ENCODE data around the gene WDFY3. TPM values are rescaled to one million over a fixed set of nuclear protein-coding genes. Genes with fewer than 3 reads are reported as not detected.
A peak's percentile ranks its signal among the peaks of the same experiment; 100 is the strongest.

Gene WDFY3, protein sequence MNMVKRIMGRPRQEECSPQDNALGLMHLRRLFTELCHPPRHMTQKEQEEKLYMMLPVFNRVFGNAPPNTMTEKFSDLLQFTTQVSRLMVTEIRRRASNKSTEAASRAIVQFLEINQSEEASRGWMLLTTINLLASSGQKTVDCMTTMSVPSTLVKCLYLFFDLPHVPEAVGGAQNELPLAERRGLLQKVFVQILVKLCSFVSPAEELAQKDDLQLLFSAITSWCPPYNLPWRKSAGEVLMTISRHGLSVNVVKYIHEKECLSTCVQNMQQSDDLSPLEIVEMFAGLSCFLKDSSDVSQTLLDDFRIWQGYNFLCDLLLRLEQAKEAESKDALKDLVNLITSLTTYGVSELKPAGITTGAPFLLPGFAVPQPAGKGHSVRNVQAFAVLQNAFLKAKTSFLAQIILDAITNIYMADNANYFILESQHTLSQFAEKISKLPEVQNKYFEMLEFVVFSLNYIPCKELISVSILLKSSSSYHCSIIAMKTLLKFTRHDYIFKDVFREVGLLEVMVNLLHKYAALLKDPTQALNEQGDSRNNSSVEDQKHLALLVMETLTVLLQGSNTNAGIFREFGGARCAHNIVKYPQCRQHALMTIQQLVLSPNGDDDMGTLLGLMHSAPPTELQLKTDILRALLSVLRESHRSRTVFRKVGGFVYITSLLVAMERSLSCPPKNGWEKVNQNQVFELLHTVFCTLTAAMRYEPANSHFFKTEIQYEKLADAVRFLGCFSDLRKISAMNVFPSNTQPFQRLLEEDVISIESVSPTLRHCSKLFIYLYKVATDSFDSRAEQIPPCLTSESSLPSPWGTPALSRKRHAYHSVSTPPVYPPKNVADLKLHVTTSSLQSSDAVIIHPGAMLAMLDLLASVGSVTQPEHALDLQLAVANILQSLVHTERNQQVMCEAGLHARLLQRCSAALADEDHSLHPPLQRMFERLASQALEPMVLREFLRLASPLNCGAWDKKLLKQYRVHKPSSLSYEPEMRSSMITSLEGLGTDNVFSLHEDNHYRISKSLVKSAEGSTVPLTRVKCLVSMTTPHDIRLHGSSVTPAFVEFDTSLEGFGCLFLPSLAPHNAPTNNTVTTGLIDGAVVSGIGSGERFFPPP (N-terminal part only)
- total RNA-seq = 42.9 and 196 TPM in 2 replicates

DNA sequence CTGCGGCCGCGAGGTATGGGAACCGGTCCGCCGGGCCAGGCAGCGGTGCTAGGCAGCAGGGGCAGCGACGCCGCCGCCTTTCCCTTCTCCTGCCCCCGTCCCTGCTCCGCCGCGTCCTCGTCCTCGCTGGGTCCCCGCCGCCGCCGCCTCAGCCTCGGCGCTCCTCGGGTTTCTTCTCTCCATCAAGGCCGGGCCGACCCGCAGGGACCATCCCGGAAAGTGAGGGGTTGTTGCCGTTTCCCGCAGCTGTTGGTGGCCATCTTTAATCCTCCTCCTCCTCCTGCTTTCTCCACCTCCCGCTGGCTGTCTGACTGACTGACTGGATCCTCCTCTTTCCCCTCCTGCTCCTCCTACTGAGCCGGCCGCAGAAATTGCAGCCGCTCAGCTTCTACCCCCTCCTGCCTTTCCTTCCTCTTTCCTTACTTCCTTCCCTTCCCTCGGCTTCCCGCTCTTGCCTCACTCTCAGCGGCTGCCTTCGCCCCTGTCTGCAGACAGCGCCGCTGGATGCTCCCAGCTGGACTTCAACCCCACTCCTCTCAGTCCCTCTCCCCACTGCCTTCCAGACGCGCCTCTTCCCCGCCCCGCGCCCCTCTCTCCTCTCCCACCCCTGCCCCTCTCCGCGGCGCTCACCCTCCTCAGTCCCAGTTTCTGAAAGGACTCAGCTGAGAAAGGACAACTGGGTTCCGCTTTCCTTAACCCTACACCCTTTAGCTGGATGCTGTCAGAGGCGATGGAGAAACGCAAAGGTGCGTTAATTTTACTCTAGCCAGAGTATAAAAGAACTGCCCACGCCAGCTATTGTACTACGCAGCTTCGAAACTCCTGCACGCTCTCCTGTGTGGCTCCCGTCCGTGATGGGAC, at the start of gene WDFY3:
WDFY3 (minus strand) TSS at position 309 of the 861 bp plus-strand sequence. CDS start 106,099 bp downstream, outside the sequence.
- peak; percentile 84 for DNase-seq (ENCODE audit: low read depth)

DNA sequence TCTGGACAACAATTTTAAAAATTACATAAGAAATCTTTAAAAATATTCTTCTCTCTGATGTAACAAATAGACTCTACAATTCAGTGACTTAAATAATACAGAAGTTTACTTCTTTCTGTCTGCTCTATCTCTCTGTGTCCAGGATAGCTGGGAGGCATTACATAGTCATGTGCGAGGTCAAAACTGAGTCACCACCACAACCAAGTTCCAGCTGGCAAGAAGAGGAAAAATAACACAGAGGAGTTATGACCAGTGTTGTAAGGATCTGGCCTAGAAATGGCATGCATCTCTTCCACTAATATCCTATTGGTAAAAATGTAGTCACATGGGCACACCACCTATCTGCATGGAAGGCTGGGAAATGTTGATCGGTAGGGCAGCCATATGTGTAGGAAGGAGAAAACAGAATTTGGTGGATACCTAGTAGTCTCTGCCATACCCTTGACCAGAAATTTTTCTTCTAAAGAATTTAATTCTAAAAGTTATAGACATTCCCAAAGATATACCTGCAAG, 39.4 kb upstream of the WDFY3 start:
- DNase-seq (ENCODE audit: low read depth) = peak; percentile 89

DNA sequence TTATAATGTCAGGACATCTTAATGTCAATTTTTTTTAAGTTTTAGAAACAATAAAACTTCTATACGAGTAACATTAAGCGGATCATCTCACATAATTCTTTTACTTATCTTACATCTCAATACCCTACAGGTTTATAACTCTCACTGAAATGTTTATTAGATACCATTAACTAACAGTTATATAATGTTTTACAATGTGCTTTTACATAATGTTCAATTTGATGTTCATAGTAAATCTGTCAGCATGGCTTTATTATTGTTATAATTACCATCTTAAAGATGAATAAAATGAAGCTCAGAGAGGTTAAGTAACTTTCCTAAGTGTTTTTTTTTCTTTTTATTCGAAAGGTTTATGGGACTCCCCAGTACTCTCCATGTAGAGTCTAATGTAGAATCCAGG, 33.9 kb upstream of the WDFY3 start:
- no peak for DNase-seq (ENCODE audit: low read depth)

DNA sequence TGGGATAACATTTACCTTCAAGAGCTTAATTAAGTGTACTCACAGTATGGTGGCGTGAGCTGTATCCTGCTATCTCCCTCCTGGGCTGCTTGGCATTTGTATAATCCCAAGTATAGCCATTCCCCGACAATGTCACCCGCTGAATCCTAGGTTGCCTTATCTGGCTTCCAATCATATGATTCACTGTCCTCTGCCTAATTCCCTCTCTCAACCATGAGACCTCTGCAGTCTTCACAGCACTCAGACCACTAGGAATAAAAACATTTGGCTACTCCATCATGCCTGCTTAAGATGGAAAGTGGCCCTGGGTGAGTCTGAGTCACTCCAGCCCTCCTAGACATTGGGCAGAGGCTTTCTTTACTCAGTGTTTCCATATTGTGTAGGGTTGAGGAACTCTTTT, 28.9 kb upstream of the WDFY3 start:
- no peak for DNase-seq (ENCODE audit: low read depth)

DNA sequence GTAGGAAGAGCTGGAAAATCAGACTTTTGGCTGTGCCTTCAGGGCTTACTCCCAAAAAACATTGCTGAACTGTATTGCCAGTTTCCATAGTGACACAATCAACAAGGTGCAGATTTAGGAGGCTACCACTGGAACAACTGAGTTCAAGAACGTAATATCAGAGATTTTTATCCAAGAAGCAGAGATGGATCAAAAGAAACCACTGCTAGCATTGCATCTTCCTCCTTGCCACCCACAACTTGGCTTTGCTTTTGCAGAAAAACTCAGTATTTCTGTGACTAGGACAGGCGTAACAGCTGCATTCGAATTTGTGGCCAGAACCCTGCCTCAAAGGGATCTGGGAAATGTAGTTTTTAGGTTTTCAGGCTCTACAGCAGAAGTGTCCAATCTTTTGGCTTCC, 27.8 kb upstream of the WDFY3 start:
- DNase-seq (ENCODE audit: low read depth) = no peak

DNA sequence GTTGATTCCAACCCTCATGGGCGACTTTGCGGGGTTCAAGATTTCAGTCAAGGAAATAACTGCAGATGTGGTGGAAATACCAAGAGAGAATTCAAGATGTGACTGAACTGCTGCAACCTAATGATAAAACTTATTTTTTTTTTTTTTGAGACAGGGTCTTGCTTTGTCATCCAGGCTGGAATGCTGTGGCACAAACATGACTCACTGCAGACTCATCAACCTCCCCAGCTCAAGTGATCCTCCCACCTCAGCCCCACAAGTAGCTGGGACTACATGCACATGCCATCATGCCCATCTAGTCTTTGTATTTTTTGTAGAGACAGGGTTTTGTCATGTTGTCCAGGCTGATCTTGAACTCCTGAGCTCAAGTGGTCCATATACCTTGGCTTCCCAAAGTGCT, 19.5 kb upstream of the WDFY3 start:
- DNase-seq (ENCODE audit: low read depth) = peak; percentile 78

DNA sequence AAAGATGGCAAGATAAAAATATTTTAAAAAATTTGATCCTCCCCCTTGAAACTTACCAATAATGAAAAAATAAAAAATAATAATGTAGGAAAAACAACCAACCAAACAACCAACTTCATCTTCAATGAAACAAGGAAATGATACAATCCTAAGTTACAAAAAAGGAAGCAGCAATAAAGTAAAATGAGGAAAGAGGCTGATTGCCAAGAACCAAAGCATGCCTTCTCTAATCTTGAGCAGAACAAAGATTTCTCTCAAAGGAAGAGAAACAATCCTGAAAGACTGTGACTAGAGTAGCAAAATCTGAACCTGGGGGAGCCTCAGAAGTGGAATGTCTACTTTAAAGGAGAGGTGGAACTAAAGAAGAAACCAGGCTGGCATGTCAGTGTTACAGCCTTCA, 10.9 kb upstream of the WDFY3 start:
- no peak for DNase-seq (ENCODE audit: low read depth)

DNA sequence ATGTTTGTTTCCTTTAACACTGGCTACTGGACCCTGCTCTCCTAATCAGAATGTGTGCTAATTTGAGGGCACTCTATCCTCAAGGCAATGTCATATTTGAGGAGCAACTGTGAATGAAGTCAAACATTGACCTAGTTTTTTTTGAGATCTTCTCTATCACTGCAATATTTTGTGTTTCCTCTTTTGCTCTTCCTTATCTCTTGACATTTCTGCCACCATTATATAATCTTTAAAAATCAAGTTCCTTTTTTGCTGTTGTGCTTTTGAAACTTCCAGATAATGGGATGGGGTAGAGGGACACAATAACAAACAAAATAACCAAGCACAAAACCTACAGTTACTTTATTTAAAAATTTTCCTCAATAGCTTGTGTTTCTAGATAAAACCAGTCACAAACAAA, 7.4 kb upstream of the WDFY3 start:
- DNase-seq (ENCODE audit: low read depth) = no peak

DNA sequence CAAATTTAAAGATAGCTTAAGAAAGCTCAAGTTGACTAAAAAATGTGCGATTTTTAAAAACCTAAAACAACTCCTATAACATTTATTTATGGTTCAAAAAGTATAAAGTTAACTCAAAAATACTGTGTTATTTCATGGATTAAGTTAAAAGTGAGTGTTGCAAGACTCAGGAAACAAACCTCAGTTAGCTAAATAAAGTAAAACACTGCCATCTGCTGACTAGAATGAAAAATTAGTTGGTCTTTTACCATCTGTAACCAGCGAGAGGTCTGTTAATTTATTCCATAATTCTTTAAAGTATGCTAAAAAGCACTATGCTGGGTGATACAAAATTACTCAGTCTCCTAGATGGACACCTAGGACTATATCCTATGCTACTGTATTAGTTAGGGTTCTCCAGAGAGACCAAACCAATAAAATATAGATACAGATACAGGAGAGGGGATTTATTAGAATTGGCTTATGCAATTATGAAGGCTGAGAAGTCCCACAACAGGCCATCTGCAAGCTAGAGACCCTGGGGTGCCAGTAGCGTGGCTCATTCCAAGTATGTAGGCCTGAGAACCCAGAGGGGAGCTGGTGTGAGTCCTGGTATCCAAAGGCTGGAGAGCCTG, 4.9 kb upstream of the WDFY3 start:
- DNase-seq (ENCODE audit: low read depth) = peak; percentile 77

DNA sequence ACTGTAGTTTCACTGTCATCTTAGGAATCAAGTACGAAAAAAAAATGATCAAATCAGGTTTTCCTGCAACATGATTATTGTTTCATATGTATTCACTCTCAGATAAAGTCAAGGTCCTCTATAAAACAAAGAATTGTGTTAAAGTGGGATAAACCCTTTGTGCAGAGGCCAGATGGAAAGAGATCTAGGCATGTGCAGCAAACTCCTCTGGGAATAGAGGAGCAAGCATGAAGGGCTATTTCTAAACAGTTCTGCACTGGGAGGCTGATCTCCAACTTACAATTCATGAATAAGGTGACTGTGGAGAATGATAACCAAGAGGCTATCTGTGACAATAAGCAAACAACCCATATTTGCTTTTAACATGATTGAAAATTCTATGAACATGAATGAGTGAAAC, 2.4 kb upstream of the WDFY3 start:
- no peak for DNase-seq (ENCODE audit: low read depth)

DNA sequence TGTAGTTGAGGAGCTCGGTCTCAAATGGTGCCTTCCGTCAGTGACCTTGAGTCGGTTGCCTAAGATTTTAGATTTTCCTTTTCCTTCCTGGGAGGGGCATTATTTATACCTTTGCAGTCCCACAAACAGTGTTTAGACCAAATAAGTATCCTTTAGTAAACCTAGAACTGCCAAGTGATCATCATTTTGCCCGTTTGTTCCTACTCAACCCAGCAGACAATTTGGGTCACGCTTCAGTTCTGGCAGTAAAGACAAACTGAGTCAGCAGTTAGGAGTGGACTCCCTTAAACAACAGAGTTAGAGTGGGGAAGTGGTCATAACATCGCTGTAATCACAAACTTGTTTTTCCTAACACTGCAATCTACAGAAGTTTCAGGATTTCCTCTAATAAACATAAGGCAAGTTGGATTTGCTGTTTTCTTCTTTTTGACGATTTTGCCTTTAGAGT, 777 bp upstream of the WDFY3 start:
- DNase-seq (ENCODE audit: low read depth) = peak; percentile 52

DNA sequence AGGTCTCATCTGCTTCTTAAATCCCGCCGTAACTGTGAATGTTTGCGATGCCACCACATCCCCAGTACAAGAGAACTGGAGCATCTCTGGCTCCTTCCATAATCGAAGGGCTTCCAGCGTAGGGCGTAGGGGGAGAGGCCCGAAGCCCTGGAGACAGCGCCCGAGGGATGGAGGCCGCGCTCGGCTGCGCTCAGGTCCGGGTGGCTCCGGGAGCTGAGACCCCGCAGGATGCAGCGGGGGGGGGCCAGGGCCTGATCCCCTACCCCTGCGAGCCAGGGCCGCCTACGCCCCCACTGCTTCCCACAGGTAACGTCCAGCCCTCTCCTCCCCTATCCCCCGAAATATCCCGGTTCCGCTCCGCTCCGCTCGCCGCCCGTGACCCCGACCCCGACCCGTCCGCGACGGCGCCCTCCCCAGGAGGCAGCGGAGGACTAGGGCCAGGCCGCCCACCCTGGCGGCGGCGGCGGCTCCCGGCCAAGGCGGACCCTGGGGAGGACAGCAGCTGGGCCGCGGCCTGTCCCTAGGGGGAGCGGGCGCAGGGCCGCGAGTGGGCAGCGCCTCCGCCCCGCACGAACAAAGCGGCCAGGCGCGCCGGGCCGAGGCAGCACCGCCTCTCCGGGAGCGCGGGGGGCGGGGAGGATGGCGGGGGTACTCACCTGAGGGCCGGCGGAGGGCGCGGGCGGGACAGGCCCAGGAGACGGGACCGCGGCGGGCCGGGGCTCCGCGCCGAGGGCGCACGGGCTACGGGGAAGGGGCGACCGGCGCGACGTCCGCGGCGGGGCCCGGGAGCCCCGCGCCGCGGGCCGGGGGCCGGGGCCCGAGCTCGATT, 723 bp downstream of the WDFY3 start:
- peak; percentile 16 for DNase-seq (ENCODE audit: low read depth)

DNA sequence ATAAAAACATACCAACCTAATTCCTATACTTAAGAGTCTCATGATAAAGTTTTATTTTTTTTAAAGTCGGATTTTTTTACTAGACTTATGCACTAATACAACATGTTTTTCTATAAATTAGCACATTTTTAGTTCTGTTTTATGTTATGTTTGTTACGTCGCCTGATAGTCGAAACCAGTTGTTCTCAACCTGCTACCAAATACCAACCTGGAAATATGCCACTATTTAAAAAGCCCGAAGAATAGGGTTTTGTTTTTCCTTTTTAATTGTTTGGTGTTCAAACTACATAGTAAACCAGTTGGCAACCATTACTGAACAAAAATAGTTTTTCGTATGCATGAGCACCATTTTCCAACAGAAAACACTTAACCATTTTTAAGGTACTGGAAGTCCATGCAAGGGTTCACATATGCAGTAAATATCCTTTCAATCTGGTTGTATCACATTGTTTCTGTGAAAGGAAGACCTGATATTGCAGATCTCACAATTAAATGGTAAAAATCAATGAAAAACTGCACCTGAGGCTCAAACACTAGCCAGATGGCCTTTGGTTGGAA, 1.4 kb downstream of the WDFY3 start:
- DNase-seq (ENCODE audit: low read depth) = no peak

DNA sequence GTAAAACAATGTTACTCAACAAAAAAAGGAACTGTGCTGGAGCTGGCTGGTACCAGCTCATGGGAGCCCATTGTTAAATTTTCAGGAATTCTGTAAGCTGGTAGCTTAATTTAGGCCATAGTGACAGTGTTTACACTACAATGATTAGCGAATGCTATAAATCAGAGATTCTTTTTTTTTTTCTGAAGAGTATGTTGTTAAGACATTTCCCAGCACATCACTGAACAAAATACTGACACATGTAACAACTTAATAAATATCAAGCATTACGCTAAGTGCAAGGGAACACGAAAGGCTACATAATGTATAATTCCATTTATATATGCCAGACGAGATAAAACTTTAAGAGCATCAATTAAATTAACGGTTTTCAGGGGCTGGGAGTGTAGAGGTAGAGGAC, 4.4 kb downstream of the WDFY3 start:
- no peak for DNase-seq (ENCODE audit: low read depth)

DNA sequence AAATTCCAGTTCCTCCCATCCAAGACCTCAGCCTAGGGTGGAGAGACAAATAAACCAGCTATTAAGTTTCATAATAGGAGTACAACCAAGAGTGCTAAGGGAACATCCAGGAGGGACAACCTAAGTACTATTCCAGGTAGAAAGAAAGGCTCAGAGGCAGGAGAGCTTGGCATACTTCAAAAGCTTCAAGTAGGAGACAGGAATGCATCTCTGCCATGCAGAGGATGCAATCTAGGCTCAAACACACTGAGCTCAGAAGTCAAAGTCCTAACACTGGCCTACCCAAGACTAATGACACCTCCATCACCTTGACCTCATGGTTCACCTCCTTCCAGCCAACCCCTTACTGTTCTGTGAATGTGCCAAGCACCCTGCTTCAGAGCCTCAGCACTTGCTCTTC, 8.1 kb downstream of the WDFY3 start:
- DNase-seq (ENCODE audit: low read depth) = no peak

DNA sequence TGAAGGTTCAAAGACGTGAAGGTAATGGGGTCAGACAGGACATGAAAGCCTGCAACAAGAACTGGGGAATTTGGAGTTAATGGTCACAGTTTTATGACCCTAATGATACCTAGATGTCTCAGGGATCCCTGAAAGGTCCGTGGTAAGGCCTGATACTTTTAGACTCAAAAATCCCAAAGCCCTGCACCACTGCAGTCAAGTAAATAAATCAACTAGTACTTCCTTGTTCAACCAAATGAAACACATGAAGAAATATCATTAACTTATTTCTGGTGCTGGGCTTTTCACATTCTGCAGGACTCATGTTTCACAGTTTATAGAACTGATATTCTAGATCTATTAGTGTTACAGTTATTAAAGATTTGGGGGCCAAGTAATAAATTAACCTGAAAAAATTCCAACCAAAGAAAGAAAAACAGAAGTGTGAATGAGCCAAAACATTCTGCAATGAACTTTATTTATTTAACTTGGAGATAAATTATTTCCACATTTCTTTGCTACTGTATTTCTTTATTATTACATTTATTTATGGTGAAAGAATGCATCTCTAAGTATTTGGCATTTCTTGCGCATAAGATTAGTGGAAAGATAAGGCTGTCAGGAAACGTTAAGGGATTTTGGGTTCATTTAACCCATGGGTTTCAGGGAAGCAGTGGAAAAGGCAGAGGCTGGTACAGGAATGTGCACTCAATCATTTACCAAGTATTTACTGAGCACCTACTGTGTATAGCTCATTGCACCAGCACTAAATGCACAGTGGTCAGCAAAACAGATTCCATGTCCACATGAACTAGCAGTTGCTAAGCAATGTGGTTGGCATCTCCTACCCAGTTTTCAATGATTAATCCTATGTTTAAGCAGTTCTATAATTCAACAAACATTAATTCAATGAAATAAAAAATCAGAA, 8.7 kb downstream of the WDFY3 start:
- DNase-seq (ENCODE audit: low read depth) = peak; percentile 98

DNA sequence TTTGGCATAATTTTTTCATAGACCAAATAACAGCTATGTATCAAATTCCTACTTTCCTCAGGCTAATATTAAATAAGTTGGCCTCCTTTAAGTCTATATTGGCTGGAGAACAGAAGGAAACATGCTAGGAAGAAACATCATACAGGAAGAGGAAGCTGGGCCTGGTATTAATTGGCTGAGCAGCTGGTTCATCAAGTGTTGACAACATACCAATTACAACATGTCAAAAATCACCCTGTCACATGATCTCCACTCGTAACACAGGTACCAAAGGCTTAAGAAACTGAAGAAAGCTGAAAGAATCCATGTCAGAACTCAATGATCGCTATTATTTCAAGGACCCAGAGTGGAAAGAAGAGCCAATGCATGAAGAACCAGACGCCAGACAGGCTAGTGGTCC, 10.5 kb downstream of the WDFY3 start:
- DNase-seq (ENCODE audit: low read depth) = peak; percentile 68

DNA sequence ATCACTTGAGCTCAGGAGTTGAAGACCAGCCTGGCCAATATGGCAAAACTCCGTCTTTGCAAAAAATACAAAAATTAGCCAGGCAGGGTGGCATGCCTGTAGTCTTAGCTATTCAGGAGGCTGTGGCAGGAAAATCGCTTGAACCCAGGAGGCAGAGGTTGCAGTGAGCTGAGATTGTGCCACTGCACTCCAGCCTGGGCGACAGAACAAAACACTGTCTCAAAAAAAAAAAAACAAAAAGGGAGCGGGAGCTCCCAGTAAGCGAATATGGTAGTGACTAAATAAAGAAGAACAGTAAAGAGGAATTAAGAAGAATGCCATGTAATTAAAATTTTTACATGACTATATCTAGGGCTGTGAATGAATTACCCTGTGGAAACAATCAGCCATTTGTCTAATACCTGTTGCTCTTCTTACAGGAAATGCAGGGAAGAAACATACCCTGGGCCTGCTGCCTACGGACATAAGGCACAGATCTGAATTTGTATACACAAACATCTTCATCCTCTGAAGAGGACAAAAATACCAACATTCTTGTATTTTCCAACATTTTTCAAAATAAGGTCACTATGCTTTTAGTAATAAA, 11.4 kb downstream of the WDFY3 start:
- DNase-seq (ENCODE audit: low read depth) = no peak

All from renal cortical epithelial cell (primary cell).